Ishikawa (cell line): ENCODE results near the gene DNAJA3.

Source experiments
- CEBPB ChIP-seq: IDR thresholded peaks from 2 replicates; pipeline ENCODE4 v1.6.1; 2012
- CREB1 ChIP-seq: IDR thresholded peaks from 2 replicates; pipeline ENCODE4 v1.6.1; 2012; ENCODE audit warnings: low read depth
- EGR1 ChIP-seq: IDR thresholded peaks from 2 replicates; pipeline ENCODE4 v1.6.1; 2012
- EP300 ChIP-seq: IDR thresholded peaks from 2 replicates; pipeline ENCODE4 v1.6.1; 2012; ENCODE audit warnings: borderline replicate concordance
- FOXM1 ChIP-seq: IDR thresholded peaks from 2 replicates; pipeline ENCODE4 v1.6.1; 2012; ENCODE audit warnings: low read depth, borderline replicate concordance
- MAX ChIP-seq: IDR thresholded peaks from 2 replicates; pipeline ENCODE4 v1.6.1; 2012
- NFIC ChIP-seq: IDR thresholded peaks from 2 replicates; pipeline ENCODE4 v1.6.1; 2012
- RAD21 ChIP-seq: IDR thresholded peaks from 2 replicates; pipeline ENCODE4 v1.6.1; 2012; ENCODE audit warnings: low read depth
- REST ChIP-seq: IDR thresholded peaks from 2 replicates; pipeline ENCODE4 v1.6.1; 2012; ENCODE audit warnings: low read depth, mild to moderate bottlenecking
- TAF1 ChIP-seq: IDR thresholded peaks from 2 replicates; pipeline ENCODE4 v1.6.1; 2012; ENCODE audit warnings: low read depth, mild to moderate bottlenecking
- TCF12 ChIP-seq: IDR thresholded peaks from 2 replicates; pipeline ENCODE4 v1.6.1; 2012; ENCODE audit warnings: low read depth
- TEAD4 ChIP-seq: IDR thresholded peaks from 2 replicates; pipeline ENCODE4 v1.6.1; 2012
- USF1 ChIP-seq: IDR thresholded peaks from 2 replicates; pipeline ENCODE4 v1.6.1; 2012
- YY1 ChIP-seq: IDR thresholded peaks from 2 replicates; pipeline ENCODE4 v1.6.1; 2012; ENCODE audit warnings: low read depth
- ZBTB7A ChIP-seq: IDR thresholded peaks from 2 replicates; pipeline ENCODE4 v1.6.1; 2012; ENCODE audit warnings: low read depth

Gene DNAJA3

GRCh38 chr16:4495766-4496165, 70.1 kb downstream of the DNAJA3 start:
- TF ChIP-seq TEAD4 (no peak), REST (no peak), CREB1 (no peak)

- TF ChIP-seq CREB1, result no peak
- TF ChIP-seq ZBTB7A, result no peak
- TF ChIP-seq TAF1, result no peak
- no peak for TF ChIP-seq FOXM1
- no peak for TF ChIP-seq TCF12
- no peak for TF ChIP-seq USF1
- TF ChIP-seq EGR1, result no peak
- TF ChIP-seq YY1, result no peak
- no peak for TF ChIP-seq MAX
- no peak for TF ChIP-seq TEAD4
- no peak for TF ChIP-seq REST
- TF ChIP-seq NFIC, result no peak
- TF ChIP-seq CEBPB, result no peak
- TF ChIP-seq EP300, result no peak
- no peak for TF ChIP-seq RAD21
These were observed 70.6 kb downstream of the DNAJA3 start for GRCh38 chr16:4496305-4496704.

- TF ChIP-seq TAF1 (no peak), USF1 (no peak), EP300 (no peak), TEAD4 (no peak), EGR1 (no peak), CREB1 (no peak), REST (no peak), RAD21 (no peak), CEBPB (no peak), TCF12 (no peak), FOXM1 (no peak), ZBTB7A (no peak), MAX (no peak), NFIC (no peak), YY1 (no peak)
These were observed 73.0 kb downstream of the DNAJA3 start for GRCh38 chr16:4498546-4499195.

- TF ChIP-seq CREB1, result no peak
- no peak for TF ChIP-seq RAD21
- TF ChIP-seq USF1, result no peak
- no peak for TF ChIP-seq CEBPB
- TF ChIP-seq TAF1, result no peak
- no peak for TF ChIP-seq ZBTB7A
These were observed 73.5 kb downstream of the DNAJA3 start for GRCh38 chr16:4499196-4499555.

GRCh38 chr16:4500272-4500671, 74.6 kb downstream of the DNAJA3 start:
- TF ChIP-seq NFIC (no peak), EGR1 (no peak), TEAD4 (peak; percentile 74), FOXM1 (no peak), EP300 (no peak), CREB1 (no peak), ZBTB7A (no peak), REST (no peak), CEBPB (no peak)
